ENCODE measurements around the gene AXL.
"Not testable (repeated sequence)": the region's sequence is repeated elsewhere in the genome, so short reads cannot be mapped to it uniquely, and the experiment has no call there.

GRCh38 chr19:41204338-41204737, 14.7 kb upstream of the AXL start:
- not testable (repeated sequence) for TF ChIP-seq E2F5 (CRISPR knock-in tag; conservative IDR thresholded peaks at IDR 0.05); POLR2AphosphoS5 (IDR thresholded peaks at IDR 0.05; ENCODE audit: low read depth, low read length); EP300 (IDR thresholded peaks at IDR 0.05; ENCODE audit: low read depth in 2 of 2, low read length in 2 of 2); EP300 (CRISPR knock-in tag; IDR thresholded peaks at IDR 0.05; ENCODE audit: borderline replicate concordance); SOX5 (CRISPR knock-in tag; IDR thresholded peaks at IDR 0.05; ENCODE audit: borderline replicate concordance); CEBPB (IDR thresholded peaks at IDR 0.05; ENCODE audit: borderline replicate concordance, low read depth, low read length)

All from HepG2 (cell line).